Breast epithelium (tissue), 3 donors: ENCODE results near the gene LGALS9.

Source experiments
- CTCF ChIP-seq, 3 donors: fragments of 450-650 bp; IDR thresholded peaks; one replicate each; pipeline ENCODE4 v1.5.1; 2016 to 2017; ENCODE audit warnings: antibody characterized with exemption in 3 of 3, mild to moderate bottlenecking in 3 of 3, moderate library complexity in 3 of 3
- POLR2A ChIP-seq: fragments of 450-650 bp; IDR thresholded peaks from one replicate; pipeline ENCODE4 v1.6.1; 2016; ENCODE audit warnings: antibody characterized with exemption, mild to moderate bottlenecking, moderate library complexity
- POLR2AphosphoS5 ChIP-seq, 3 donors: sonication (generic); formaldehyde crosslinking; IDR thresholded peaks; one replicate each; pipeline ENCODE4 v1.6.1; 2017; ENCODE audit warnings: antibody characterized with exemption in 3 of 3

GRCh38 chr17:27649929-27650328 lies 18.9 kb downstream of the LGALS9 start:
- TF ChIP-seq POLR2AphosphoS5 (IDR thresholded peaks at IDR 0.05) (no peak), CTCF (IDR thresholded peaks at IDR 0.05) (no peak), POLR2A (no peak)
